ENCODE data around the gene PERM1. TPM values are rescaled to one million over a fixed set of nuclear protein-coding genes. Genes with fewer than 3 reads are reported as not detected.
"Not testable (repeated sequence)": the region's sequence is repeated elsewhere in the genome, so short reads cannot be mapped to it uniquely, and the experiment has no call there.

Gene PERM1
- total RNA-seq, 1 donor from 2014 or later = not detected

DNA sequence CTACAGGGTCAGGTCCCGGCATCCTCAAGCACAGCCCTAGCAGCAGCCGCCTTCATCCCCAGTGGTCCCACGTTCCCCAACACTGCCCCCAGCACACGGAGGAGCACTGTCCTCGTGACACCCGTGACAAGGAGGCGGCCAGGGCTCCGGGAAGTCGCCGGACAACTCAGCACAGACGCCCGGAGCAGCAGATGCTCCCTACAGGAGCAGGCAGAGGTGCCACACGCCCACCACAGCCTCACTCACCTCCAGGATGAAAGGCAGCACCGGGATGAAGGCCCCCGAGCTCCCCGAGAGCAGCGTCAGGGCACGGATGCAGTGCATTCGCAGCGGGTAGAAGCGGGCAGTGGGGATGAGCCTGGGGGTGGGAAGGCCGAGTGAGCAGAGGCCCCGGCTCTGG, 31.0 kb downstream of the PERM1 start:
- intact Hi-C loops (cut with DNase I) = no loop called here

GRCh38 chr1:950268-950667, 31.6 kb downstream of the PERM1 start:
- no peak for TF ChIP-seq CTCF (IDR thresholded peaks at IDR 0.05)
- H3K4me1 ChIP-seq = no peaks in the 10 kb centered on the region
- H3K9me3 ChIP-seq = no peaks in the 10 kb centered on the region
- intact Hi-C loops (cut with DNase I) = no loop called here
- H3K36me3 ChIP-seq = peaks cover 96% of the 10 kb centered on the region
- DNase-seq (no peak), ATAC-seq (no peak)
- no peaks in the 10 kb centered on the region for H3K27me3 ChIP-seq (ENCODE audit: low read depth)
- no peak overlapping the region for H3K27ac ChIP-seq
- no peak overlapping the region for H3K4me3 ChIP-seq

More for the DNA sequence above, 31.0 kb downstream of the PERM1 start:
- H3K36me3 ChIP-seq = peaks cover 99% of the 10 kb centered on the region
- no peak overlapping the region for H3K4me3 ChIP-seq
- H3K4me1 ChIP-seq = no peaks in the 10 kb centered on the region
- H3K27ac ChIP-seq = no peak overlapping the region
- no peaks in the 10 kb centered on the region for H3K27me3 ChIP-seq (ENCODE audit: low read depth)
- ATAC-seq (no peak), DNase-seq (no peak)
- TF ChIP-seq CTCF (IDR thresholded peaks at IDR 0.05) = no peak
- no peaks in the 10 kb centered on the region for H3K9me3 ChIP-seq

- H3K9me3 ChIP-seq = no peaks in the 10 kb centered on the region
- no peak for ATAC-seq
- H3K27ac ChIP-seq = no peak overlapping the region
- H3K36me3 ChIP-seq = peaks cover 73% of the 10 kb centered on the region
- no peak for TF ChIP-seq CTCF (IDR thresholded peaks at IDR 0.05)
- intact Hi-C loops (cut with DNase I) = no loop called here
- peaks cover 8% of the 10 kb centered on the region for H3K27me3 ChIP-seq (ENCODE audit: low read depth)
- peaks cover under 1% of the 10 kb centered on the region for H3K4me1 ChIP-seq
- DNase-seq = no peak
- H3K4me3 ChIP-seq = no peak overlapping the region
These were observed 33.9 kb downstream of the PERM1 start for GRCh38 chr1:947958-948357.

DNA sequence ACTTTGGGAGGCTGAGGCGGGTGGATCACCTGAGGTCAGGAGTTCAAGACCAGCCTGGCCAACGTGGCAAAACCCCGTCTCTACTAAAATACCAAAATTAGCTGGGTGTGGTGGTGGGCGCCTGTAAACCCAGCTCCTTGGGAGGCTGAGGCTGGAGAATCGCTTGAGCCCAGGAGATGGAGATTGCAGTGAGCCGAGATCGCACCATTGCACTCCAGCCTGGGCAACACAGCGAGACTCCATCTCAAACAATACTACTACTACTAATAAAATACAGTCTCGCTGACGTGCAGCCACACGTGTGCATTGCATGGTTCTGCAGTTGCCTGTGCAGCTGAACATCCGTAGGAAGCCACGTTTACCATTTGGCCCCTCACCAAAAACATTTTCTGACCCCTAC, 35.1 kb downstream of the PERM1 start:
- H3K4me3 ChIP-seq; DNase-seq; ATAC-seq; H3K9me3 ChIP-seq; H3K27ac ChIP-seq; intact Hi-C loops (cut with DNase I): not testable (repeated sequence)
- Histone ChIP-seq H3K27me3 (ENCODE audit: low read depth) (peaks cover 20% of the 10 kb centered on the region), H3K36me3 (peaks cover 62% of the 10 kb centered on the region), H3K4me1 (peaks cover 12% of the 10 kb centered on the region)

DNA sequence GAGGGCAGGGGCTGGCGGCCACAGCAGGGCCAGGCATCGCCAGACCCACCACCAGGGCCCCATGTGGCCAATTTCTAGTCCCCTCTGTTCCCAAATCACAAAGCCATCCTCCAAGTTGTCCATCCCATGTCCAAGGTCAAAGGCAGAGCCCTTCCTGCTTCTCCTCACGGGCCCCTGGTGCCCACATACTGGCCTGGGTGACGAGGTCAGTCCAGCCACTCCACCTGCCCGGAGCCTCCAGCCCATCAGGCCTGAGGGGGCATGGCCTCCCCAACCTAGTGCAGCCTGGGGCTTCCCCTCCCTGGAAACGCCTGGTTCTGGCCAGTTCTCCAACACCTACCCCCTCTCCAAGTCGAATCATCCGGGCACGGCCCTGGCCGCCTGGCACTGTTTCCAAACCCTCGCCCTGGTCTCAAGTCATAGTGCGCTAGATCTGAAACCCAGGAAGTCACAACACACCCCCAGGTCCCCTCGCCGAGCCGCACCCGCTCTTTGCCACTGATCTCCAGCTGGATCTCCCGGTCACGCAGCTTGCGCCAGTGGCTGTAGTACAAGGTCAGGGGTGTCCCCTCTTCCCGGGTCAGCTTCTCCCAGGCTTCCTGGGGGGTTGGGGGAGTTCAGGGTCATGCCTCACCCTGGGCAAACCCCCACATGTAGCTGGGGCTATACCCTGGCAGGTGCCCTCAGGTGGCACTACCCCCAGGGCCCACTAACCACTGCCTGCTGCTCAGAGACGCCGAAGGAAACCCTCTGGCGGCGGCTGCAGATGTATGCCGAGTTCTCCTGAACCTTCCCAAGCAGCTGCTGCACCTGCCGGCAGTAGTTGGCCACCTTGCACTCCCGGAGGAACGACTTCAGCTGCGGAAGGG, 36.0 kb downstream of the PERM1 start:
- TF ChIP-seq CTCF (IDR thresholded peaks at IDR 0.05) = no peak
- intact Hi-C loops (cut with DNase I) = no loop called here

More for the DNA sequence above, 36.0 kb downstream of the PERM1 start:
- no peak overlapping the region for H3K27ac ChIP-seq
- DNase-seq (no peak), ATAC-seq (no peak)
- no peaks in the 10 kb centered on the region for H3K9me3 ChIP-seq
- H3K4me3 ChIP-seq = no peak overlapping the region
- H3K27me3 ChIP-seq (ENCODE audit: low read depth) = peaks cover 29% of the 10 kb centered on the region
- H3K4me1 ChIP-seq = peaks cover 21% of the 10 kb centered on the region
- peaks cover 53% of the 10 kb centered on the region for H3K36me3 ChIP-seq
